Neural progenitor cell (in vitro differentiated cells): ENCODE results near the gene DPP7. TPM values are rescaled to one million over a fixed set of nuclear protein-coding genes. Genes with fewer than 3 reads are reported as not detected.
A peak's percentile ranks its signal among the peaks of the same experiment; 100 is the strongest.

Source experiments
- DNase-seq: peaks from one replicate; pipeline ENCODE4 v3.0.0-alpha.2; 2016; ENCODE audit warnings: low spot score
- H2AFZ ChIP-seq: fragments of 200-600 bp; sonication (generic); replicated peaks from 2 replicates; pipeline ENCODE4 v1.6.1; 2016; ENCODE audit warnings: antibody characterized with exemption
- H3F3A ChIP-seq: fragments of 200-600 bp; sonication (generic); 2 replicates; pipeline ENCODE4 v1.6.1; 2016; ENCODE audit warnings: antibody characterized with exemption, low read depth
- H3K27ac ChIP-seq: fragments of 200-600 bp; sonication (generic); 2 replicates; pipeline ENCODE4 v1.5.1; 2016; ENCODE audit warnings: mild to moderate bottlenecking
- H3K27me3 ChIP-seq: fragments of 200-600 bp; sonication (generic); 2 replicates; pipeline ENCODE4 v1.6.1; 2016; ENCODE audit warnings: mild to moderate bottlenecking, moderate library complexity
- H3K36me3 ChIP-seq: fragments of 200-600 bp; sonication (generic); 2 replicates; pipeline ENCODE4 v1.5.1; 2016
- H3K4me1 ChIP-seq: fragments of 200-600 bp; sonication (generic); 2 replicates; pipeline ENCODE4 v1.6.1; 2016; ENCODE audit warnings: mixed run types
- H3K4me2 ChIP-seq: fragments of 200-600 bp; sonication (generic); 2 replicates; pipeline ENCODE4 v1.6.1; 2016
- H3K4me3 ChIP-seq: fragments of 200-600 bp; sonication (generic); 2 replicates; pipeline ENCODE4 v1.5.1; 2016
- H3K79me2 ChIP-seq: fragments of 200-600 bp; sonication (generic); 2 replicates; pipeline ENCODE4 v1.6.1; 2016; ENCODE audit warnings: low read depth
- H3K9ac ChIP-seq: fragments of 200-600 bp; sonication (generic); 2 replicates; pipeline ENCODE4 v1.6.1; 2016
- H3K9me3 ChIP-seq: fragments of 200-600 bp; sonication (generic); 2 replicates; pipeline ENCODE4 v1.5.1; 2016; ENCODE audit warnings: low read depth
- H4K20me1 ChIP-seq: fragments of 200-600 bp; sonication (generic); 2 replicates; pipeline ENCODE4 v1.6.1; 2016; ENCODE audit warnings: low read depth
- H3K27ac Mint-ChIP-seq: 3 replicates; pipeline ENCODE4 v1.8.0; 2021; ENCODE audit warnings: mixed read lengths
- H3K27me3 Mint-ChIP-seq: 2 replicates; pipeline ENCODE4 v1.8.0; 2022; ENCODE audit warnings: low read depth, mild to moderate bottlenecking, inconsistent platforms, moderate library complexity, mixed read lengths; ENCODE audit not compliant: insufficient read depth
- H3K36me3 Mint-ChIP-seq: 3 replicates; pipeline ENCODE4 v1.8.0; 2021; ENCODE audit warnings: mixed read lengths
- H3K4me1 Mint-ChIP-seq: 3 replicates; pipeline ENCODE4 v1.8.0; 2021; ENCODE audit warnings: mixed read lengths
- H3K4me3 Mint-ChIP-seq: 3 replicates; pipeline ENCODE4 v1.8.0; 2021; ENCODE audit warnings: mild to moderate bottlenecking, moderate library complexity, mixed read lengths
- H3K9me3 Mint-ChIP-seq: 3 replicates; pipeline ENCODE4 v1.8.0; 2020; ENCODE audit warnings: mixed read lengths
- CTCF ChIP-seq: fragments of 200-600 bp; sonication (generic); IDR thresholded peaks from 2 replicates; pipeline ENCODE4 v1.5.1; 2017; ENCODE audit warnings: antibody characterized with exemption, mild to moderate bottlenecking
- EZH2 ChIP-seq: fragments of 200-600 bp; sonication (generic); IDR thresholded peaks from 2 replicates; pipeline ENCODE4 v1.6.1; 2017; ENCODE audit warnings: antibody characterized with exemption, mild to moderate bottlenecking, moderate library complexity
- EZH2phosphoT487 ChIP-seq: fragments of 200-600 bp; sonication (generic); IDR thresholded peaks from 2 replicates; pipeline ENCODE4 v1.6.1; 2017; ENCODE audit warnings: antibody characterized with exemption
- total RNA-seq: library from RNA; depleted of rRNA; stranded (reverse); fragments of >200 nt; gene quantifications from 2 replicates; pipeline ENCODE4 v1.2.3, GENCODE V29; 2015; ENCODE audit warnings: low replicate concordance

Gene DPP7
- total RNA-seq, 1 donor from 2014 or later = 2.6 TPM

- H3K4me3 Mint-ChIP-seq = peak overlapping the region; percentile 77
- H4K20me1 ChIP-seq = no peaks in the 10 kb centered on the region
- H3K9me3 ChIP-seq = no peaks in the 10 kb centered on the region
Observed at GRCh38 chr9:137112564-137113384, 1.8 kb downstream of the DPP7 start.

GRCh38 chr9:137111788-137112563, 2.6 kb downstream of the DPP7 start:
- no peak for TF ChIP-seq EZH2
- TF ChIP-seq EZH2phosphoT487 = no peak
- TF ChIP-seq CTCF = no peak
- H3K27me3 ChIP-seq = peaks cover 48% of the 10 kb centered on the region
- no peak overlapping the region for H3K9ac ChIP-seq
- H3K4me3 ChIP-seq = no peak overlapping the region
- H3K4me2 ChIP-seq = no peak overlapping the region
- H3K36me3 Mint-ChIP-seq = no peaks in the 10 kb centered on the region
- H2AFZ ChIP-seq = no peak overlapping the region
- H3K4me3 Mint-ChIP-seq = no peak overlapping the region
- H3F3A ChIP-seq = no peaks in the 10 kb centered on the region
- no peak overlapping the region for H3K27ac Mint-ChIP-seq
- no peak overlapping the region for H3K27ac ChIP-seq
- no peaks in the 10 kb centered on the region for H3K9me3 Mint-ChIP-seq
- DNase-seq = no peak
- no peaks in the 10 kb centered on the region for H3K79me2 ChIP-seq
- H3K36me3 ChIP-seq = no peaks in the 10 kb centered on the region
- H4K20me1 ChIP-seq = no peaks in the 10 kb centered on the region
- no peaks in the 10 kb centered on the region for H3K9me3 ChIP-seq
- H3K4me1 ChIP-seq = peaks cover 8% of the 10 kb centered on the region
- H3K27me3 Mint-ChIP-seq = peaks cover 13% of the 10 kb centered on the region
- H3K4me1 Mint-ChIP-seq = no peaks in the 10 kb centered on the region

More at GRCh38 chr9:137112564-137113384, 1.8 kb downstream of the DPP7 start:
- Histone ChIP-seq H2AFZ (no peak overlapping the region), H3K27me3 (peaks cover 56% of the 10 kb centered on the region), H3K9ac (no peak overlapping the region), H3K27ac (no peak overlapping the region), H3K4me1 (peaks cover 8% of the 10 kb centered on the region), H3K4me2 (no peak overlapping the region), H3K4me3 (no peak overlapping the region), H3K36me3 (no peaks in the 10 kb centered on the region), H3F3A (no peaks in the 10 kb centered on the region), H3K79me2 (no peaks in the 10 kb centered on the region)
- H3K9me3 Mint-ChIP-seq = no peaks in the 10 kb centered on the region
- no peaks in the 10 kb centered on the region for H3K36me3 Mint-ChIP-seq
- DNase-seq = no peak
- no peaks in the 10 kb centered on the region for H3K4me1 Mint-ChIP-seq
- TF ChIP-seq CTCF (no peak), EZH2 (no peak), EZH2phosphoT487 (no peak)
- H3K27me3 Mint-ChIP-seq = peaks cover 14% of the 10 kb centered on the region
- H3K27ac Mint-ChIP-seq = no peak overlapping the region

GRCh38 chr9:137110911-137111787, 3.4 kb downstream of the DPP7 start:
- Histone ChIP-seq H3K9ac (no peak overlapping the region), H3K27me3 (peaks cover 39% of the 10 kb centered on the region), H3K79me2 (no peaks in the 10 kb centered on the region), H2AFZ (no peak overlapping the region), H3K27ac (no peak overlapping the region), H4K20me1 (no peaks in the 10 kb centered on the region), H3F3A (no peaks in the 10 kb centered on the region), H3K4me3 (no peak overlapping the region), H3K36me3 (no peaks in the 10 kb centered on the region), H3K9me3 (no peaks in the 10 kb centered on the region), H3K4me2 (no peak overlapping the region), H3K4me1 (peaks cover 8% of the 10 kb centered on the region)
- Mint-ChIP-seq H3K27me3 (peaks cover 8% of the 10 kb centered on the region), H3K27ac (no peak overlapping the region), H3K4me1 (no peaks in the 10 kb centered on the region), H3K4me3 (no peak overlapping the region), H3K9me3 (no peaks in the 10 kb centered on the region), H3K36me3 (no peaks in the 10 kb centered on the region)
- TF ChIP-seq EZH2phosphoT487 = no peak
- no peak for TF ChIP-seq CTCF
- no peak for TF ChIP-seq EZH2
- no peak for DNase-seq
